ENCODE measurements around the gene ESPN.

GRCh38 chr1:6467744-6468688 lies 43.4 kb downstream of the ESPN start:
- TF ChIP-seq CTCF (conservative IDR thresholded peaks at IDR 0.05 in 1 of 2, IDR thresholded peaks at IDR 0.05 in 1 of 2; ENCODE audit: extremely low read depth in 1 of 2, insufficient read depth in 1 of 2, low read depth in 1 of 2, low read length in 2 of 2) (no peak), EZH2 (IDR thresholded peaks at IDR 0.05; ENCODE audit: borderline replicate concordance, low read length) (no peak)
